G401 (cell line): Measurements from ENCODE around the gene IFT80. TPM values are rescaled to one million over a fixed set of nuclear protein-coding genes. Genes with fewer than 3 reads are reported as not detected.

Experiments
- DNase-seq: peaks from one replicate; pipeline ENCODE4 v3.0.0-alpha.2; 2015; ENCODE audit warnings: low spot score
- in situ Hi-C: cut with HindIII; loops from 2 replicates; pipeline ENCODE4 v1.10.0; 2016; ENCODE audit warnings: low sequenced_read_pairs, mixed read lengths
- total RNA-seq: library from RNA; depleted of rRNA; stranded (reverse); fragments of >200 nt; shearing (Covaris generic); gene quantifications from 2 replicates; pipeline ENCODE4 v1.2.3, GENCODE V29; 2014

IFT80 gene
- total RNA-seq, 1 experiment from 2014 or later: 53.4 TPM

GRCh38 chr3:160401291-160402095 is 2.5 kb upstream of the IFT80 start:
- no peak for DNase-seq
- in situ Hi-C loops: no loop called here

GRCh38 chr3:160400702-160401150 is 1.7 kb upstream of the IFT80 start:
- no peak for DNase-seq
- in situ Hi-C loops: no loop called here

GRCh38 chr3:160400030-160400701 is 1.1 kb upstream of the IFT80 start:
- in situ Hi-C loops: no loop called here

DNA sequence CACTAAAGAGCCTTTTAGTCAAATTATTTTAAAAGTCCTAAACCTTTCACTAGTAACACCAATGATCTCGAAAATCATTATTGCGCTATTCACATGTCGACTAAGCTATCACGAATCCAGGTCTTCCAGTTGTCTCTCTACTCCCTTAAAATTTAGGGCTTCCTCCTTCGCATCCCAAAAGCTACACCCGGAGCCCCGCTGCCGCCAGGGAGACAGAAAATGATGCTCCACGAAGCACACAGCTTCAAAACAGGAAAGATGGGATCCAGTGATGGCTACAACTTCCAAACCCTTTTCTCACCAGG is 253 bp downstream of the IFT80 start:
- DNase-seq: no peak
- in situ Hi-C loops: no loop called here

More at GRCh38 chr3:160400030-160400701, 1.1 kb upstream of the IFT80 start:
- DNase-seq: peak; percentile 24

DNA sequence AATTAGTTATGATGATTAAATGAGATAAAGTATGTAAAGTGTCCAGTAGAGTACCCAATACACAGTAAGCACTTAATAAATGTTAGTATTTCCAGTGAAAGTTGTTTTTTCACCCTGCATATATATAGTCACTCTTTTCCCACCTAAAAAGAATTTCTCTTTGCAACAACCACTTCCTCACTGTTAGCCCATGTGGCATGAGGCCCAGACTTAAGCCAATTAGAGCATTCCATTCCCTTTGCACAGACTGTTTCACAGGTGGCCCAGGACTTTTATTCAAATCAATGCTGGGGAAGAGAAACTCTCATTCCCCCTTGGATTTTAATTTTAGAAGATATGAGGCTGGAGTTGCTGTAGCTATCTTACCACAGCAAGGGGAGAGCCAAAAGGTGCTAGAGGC is 3.7 kb downstream of the IFT80 start:
- in situ Hi-C loops: no loop called here
- peak; percentile 18 for DNase-seq

DNA sequence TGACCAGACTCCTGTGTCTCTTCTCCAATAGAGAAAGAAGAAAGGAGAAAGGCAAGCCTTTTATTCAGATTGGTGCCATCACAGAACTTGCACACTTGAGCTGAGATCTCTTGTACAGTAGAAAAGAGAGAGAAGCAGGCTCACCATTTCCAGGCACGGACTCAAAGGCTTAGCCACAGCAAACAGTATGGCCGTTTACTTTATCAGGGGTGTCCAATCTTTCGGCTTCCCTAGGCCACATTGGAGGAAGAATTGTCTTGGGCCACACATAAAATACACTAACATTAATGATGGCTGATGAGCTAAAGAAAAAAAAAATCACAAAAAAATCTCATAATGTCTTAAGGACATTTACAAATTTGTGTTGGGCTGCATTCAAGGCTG is 5.0 kb downstream of the IFT80 start:
- DNase-seq: no peak
- in situ Hi-C loops: no loop called here

DNA sequence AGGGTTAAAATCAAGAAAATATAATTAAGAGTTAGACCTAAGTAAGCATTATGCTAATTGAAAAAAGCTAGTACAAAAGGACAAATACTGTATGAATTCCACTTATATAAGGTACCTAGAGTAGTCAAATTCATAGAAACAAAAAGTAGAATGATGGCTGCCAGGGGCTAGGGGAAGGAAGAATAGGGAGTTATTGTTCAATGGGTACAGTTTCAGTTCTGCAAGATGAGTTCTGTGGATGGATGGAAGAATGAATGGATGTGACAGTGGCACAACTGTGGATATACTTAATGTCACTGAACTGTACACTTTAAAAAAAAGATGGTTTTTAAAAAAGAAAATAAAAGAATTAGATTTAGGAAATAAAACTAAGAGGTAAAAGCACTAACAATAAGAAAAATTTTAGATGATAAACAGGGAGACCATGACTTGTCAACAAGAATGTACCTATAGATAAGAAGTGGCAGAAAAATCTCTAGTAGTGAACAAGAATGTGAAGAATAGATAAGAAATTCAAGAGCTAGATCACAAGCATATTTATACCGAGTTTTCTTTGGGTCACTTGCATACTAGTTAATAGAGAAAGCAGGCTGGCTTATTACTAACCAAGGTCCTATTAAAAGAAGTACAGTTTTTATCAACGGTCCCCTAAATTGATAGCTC is 5.5 kb downstream of the IFT80 start:
- in situ Hi-C loops: no loop called here
- DNase-seq: no peak

- in situ Hi-C loops: no loop called here
- DNase-seq: no peak
These were observed 6.2 kb downstream of the IFT80 start for GRCh38 chr3:160392798-160393197.

- in situ Hi-C loops: no loop called here
- DNase-seq: no peak
These were observed 8.4 kb downstream of the IFT80 start for GRCh38 chr3:160390565-160391138.

GRCh38 chr3:160384639-160385318 is 14.2 kb downstream of the IFT80 start:
- in situ Hi-C loops: no loop called here
- DNase-seq: no peak

- DNase-seq: no peak
- in situ Hi-C loops: no loop called here
These were observed 17.6 kb downstream of the IFT80 start for GRCh38 chr3:160381470-160381869.

DNA sequence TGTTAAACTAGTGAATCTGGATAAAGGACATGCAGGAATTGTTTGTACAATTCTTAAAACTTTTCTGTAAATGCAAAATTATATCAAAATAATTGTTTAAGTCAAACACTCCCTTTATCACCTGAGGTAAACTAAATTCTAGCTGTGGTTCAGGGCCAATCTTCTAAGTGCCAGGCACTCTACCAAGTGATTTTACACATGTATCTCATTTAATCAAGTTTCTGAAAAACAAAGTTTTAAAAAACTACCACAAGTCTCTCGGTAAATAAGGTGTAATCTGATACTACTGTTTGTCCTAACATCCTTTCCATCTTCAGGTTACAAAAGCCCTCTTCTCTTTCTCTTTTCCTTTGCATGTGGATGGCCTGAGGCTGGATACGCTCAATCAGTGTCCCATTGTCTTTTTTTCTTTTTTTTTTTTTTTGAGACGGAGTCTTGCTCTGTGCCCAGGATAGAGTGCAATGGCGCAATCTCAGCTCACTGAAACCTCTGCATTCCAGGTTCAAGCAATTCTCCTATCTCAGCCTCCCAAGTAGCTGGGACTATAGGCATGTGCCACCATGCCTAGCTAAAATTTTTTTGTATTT is 19.3 kb downstream of the IFT80 start:
- in situ Hi-C loops: no loop called here
- DNase-seq: no peak

DNA sequence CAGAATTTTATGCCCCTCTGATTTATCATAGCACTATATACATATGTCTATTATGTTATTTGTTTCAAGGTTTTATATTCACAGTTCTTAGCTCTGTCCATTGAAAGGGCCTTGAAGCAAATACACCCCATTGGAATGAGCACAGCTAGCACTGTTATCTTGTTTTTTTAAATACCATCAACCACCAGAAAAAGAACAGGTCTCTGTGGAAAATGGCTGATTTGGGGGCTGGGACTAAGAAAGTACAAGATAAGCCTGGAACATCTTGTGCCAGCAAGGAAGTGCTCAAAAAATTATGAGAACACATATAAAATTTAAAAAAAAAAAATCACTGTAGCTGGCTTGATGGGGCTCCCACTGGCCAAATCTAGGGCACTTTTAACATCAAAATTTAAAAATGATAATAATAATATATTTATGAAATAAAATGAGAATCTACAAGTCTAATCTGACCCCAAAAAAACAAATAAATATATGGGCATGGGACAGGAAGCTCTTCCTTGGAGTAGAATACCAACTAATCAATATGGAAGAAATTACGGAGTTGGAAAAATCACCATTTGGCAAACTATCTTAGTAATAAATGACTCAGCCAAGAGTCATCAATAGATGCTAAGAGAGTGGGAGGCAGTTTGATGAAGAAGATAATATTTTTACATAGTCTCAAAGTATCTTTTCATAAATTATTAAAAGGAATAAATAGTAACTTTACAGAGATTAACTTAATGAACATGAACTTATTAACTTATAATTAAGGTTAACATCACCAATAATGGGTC is 20.5 kb downstream of the IFT80 start:
- DNase-seq: no peak
- in situ Hi-C loops: no loop called here

DNA sequence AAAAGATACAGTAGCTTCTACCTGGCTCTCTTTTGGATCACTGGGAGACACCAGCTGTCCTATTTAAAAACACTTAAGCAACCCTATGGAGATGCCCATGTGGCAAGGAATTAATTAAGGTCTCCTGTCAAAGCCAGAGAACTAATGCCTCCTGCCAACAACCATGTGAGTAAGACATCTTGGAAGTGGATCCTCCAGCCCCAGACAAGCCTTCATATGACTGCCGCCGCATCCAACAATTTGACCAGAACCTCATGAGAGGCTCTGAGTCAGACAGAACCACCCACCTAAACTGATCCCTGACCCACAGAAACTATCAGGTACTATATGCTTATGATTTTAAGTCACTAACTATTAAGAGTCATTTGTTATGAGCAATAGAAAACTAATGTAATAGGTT is 22.3 kb downstream of the IFT80 start:
- in situ Hi-C loops: no loop called here
- peak; percentile 55 for DNase-seq

- no peak for DNase-seq
- in situ Hi-C loops: no loop called here
These were observed 24.1 kb downstream of the IFT80 start for GRCh38 chr3:160374925-160375324.

- in situ Hi-C loops: no loop called here
- no peak for DNase-seq
These were observed 24.6 kb downstream of the IFT80 start for GRCh38 chr3:160374472-160374871.

- in situ Hi-C loops: no loop called here
- no peak for DNase-seq
These were observed 25.4 kb downstream of the IFT80 start for GRCh38 chr3:160373655-160374054.

DNA sequence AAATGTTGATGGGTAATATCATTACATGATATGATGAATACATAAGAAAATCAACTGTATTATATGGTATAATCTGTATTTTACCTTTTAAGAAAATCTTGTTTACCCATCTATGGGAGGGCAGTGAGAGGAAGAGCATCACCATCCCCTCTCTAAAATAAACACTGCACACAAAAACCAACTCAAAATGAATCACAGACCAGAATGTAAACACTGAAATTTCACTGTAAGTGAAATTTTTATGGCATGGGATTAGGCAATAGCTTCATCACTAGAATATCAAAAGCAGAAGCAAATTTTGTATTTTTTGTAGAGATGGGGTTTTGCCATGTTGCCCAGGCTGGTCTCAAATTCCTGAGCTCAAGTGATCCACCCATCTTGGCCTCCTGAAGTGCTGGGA is 26.2 kb downstream of the IFT80 start:
- DNase-seq: no peak
- in situ Hi-C loops: no loop called here
